ENCODE measurements around the gene LTB.

Gene LTB

GRCh38 chr6:31545291-31545690 lies 36.9 kb downstream of the LTB start:
- TF ChIP-seq CTCF (IDR thresholded peaks at IDR 0.05): no peak
- peaks cover 3% of the 10 kb centered on the region for H3K27me3 Mint-ChIP-seq (ENCODE audit: low read depth, poor library complexity)
- no peak overlapping the region for H3K27ac Mint-ChIP-seq
- no peaks in the 10 kb centered on the region for H3K9me3 Mint-ChIP-seq
- peaks cover 68% of the 10 kb centered on the region for H3K4me1 Mint-ChIP-seq
- DNase-seq: no peak
- H3K4me3 Mint-ChIP-seq: peak overlapping the region; percentile 83
- H3K36me3 Mint-ChIP-seq (ENCODE audit: low read depth): peaks cover 31% of the 10 kb centered on the region

GRCh38 chr6:31544676-31545075 lies 37.5 kb downstream of the LTB start:
- Mint-ChIP-seq H3K4me3 (peak overlapping the region; percentile 83), H3K27me3 (ENCODE audit: low read depth, poor library complexity) (peaks cover 3% of the 10 kb centered on the region), H3K27ac (no peak overlapping the region), H3K36me3 (ENCODE audit: low read depth) (peaks cover 32% of the 10 kb centered on the region), H3K4me1 (peaks cover 74% of the 10 kb centered on the region), H3K9me3 (no peaks in the 10 kb centered on the region)
- DNase-seq: no peak
- no peak for TF ChIP-seq CTCF (IDR thresholded peaks at IDR 0.05)

- H3K4me1 Mint-ChIP-seq: peaks cover 81% of the 10 kb centered on the region
- no peak for DNase-seq
Observed at GRCh38 chr6:31543639-31544038, 38.6 kb downstream of the LTB start.

GRCh38 chr6:31541658-31542521 lies 40.3 kb downstream of the LTB start, which contains the start of gene DDX39B:
Gene DDX39B (minus strand): TSS chr6:31542003. CDS start chr6:31540532, 1,471 bp downstream.
- Mint-ChIP-seq H3K36me3 (ENCODE audit: low read depth) (peaks cover 40% of the 10 kb centered on the region), H3K9me3 (no peaks in the 10 kb centered on the region), H3K27me3 (ENCODE audit: low read depth, poor library complexity) (peaks cover 3% of the 10 kb centered on the region), H3K4me1 (peaks cover 75% of the 10 kb centered on the region), H3K27ac (peak within 1 kb of the TSS; percentile 100), H3K4me3 (peak within 1 kb of the TSS; percentile 100)
- DNase-seq: peak; percentile 90
- TF ChIP-seq CTCF (IDR thresholded peaks at IDR 0.05): no peak

More at GRCh38 chr6:31543639-31544038, 38.6 kb downstream of the LTB start:
- no peaks in the 10 kb centered on the region for H3K9me3 Mint-ChIP-seq
- peaks cover 32% of the 10 kb centered on the region for H3K36me3 Mint-ChIP-seq (ENCODE audit: low read depth)
- no peak overlapping the region for H3K27ac Mint-ChIP-seq
- H3K27me3 Mint-ChIP-seq (ENCODE audit: low read depth, poor library complexity): peaks cover 3% of the 10 kb centered on the region
- no peak for TF ChIP-seq CTCF (IDR thresholded peaks at IDR 0.05)
- peak overlapping the region; percentile 100 for H3K4me3 Mint-ChIP-seq

GRCh38 chr6:31541059-31541657 lies 41.1 kb downstream of the LTB start:
- H3K27me3 Mint-ChIP-seq (ENCODE audit: low read depth, poor library complexity): peaks cover 2% of the 10 kb centered on the region
- peaks cover 75% of the 10 kb centered on the region for H3K4me1 Mint-ChIP-seq
- H3K27ac Mint-ChIP-seq: peak overlapping the region; percentile 100
- peak overlapping the region; percentile 100 for H3K4me3 Mint-ChIP-seq
- no peak for TF ChIP-seq CTCF (IDR thresholded peaks at IDR 0.05)
- peak; percentile 45 for DNase-seq
- H3K9me3 Mint-ChIP-seq: no peaks in the 10 kb centered on the region
- H3K36me3 Mint-ChIP-seq (ENCODE audit: low read depth): peaks cover 47% of the 10 kb centered on the region

All from nephron progenitor cell (in vitro differentiated cells).